HepG2 (cell line): ENCODE results near the gene LIM2. TPM values are rescaled to one million over a fixed set of nuclear protein-coding genes. Genes with fewer than 3 reads are reported as not detected.

Source experiments
- ADNP ChIP-seq: sonication (generic); formaldehyde crosslinking; IDR thresholded peaks from 2 replicates; pipeline ENCODE4 v1.4.0; 2020; ENCODE audit warnings: missing genetic modification reagents
- GLI4 ChIP-seq: sonication (generic); formaldehyde crosslinking; IDR thresholded peaks from 2 replicates; pipeline ENCODE4 v1.5.1; 2020; ENCODE audit warnings: missing genetic modification reagents, mild to moderate bottlenecking, moderate library complexity, borderline replicate concordance
- HNF4A ChIP-seq: sonication (generic); formaldehyde crosslinking; IDR thresholded peaks from 2 replicates; pipeline ENCODE4 v1.4.0; 2020; ENCODE audit warnings: missing genetic modification reagents
- HNF4G ChIP-seq, 2 experiments: sonication (generic) in 1 of 2; formaldehyde crosslinking in 1 of 2; IDR thresholded peaks; 2 replicates each; pipeline versions ENCODE4 v1.4.0 to v1.6.1; 2011 to 2020; ENCODE audit warnings: borderline replicate concordance in 2 of 2, low read depth in 2 of 2, mild to moderate bottlenecking in 2 of 2, low read length in 1 of 2, missing genetic modification reagents in 1 of 2, moderate library complexity in 1 of 2
- HOXA5 ChIP-seq: sonication (generic); formaldehyde crosslinking; IDR thresholded peaks from 2 replicates; pipeline ENCODE4 v1.4.0; 2020; ENCODE audit warnings: missing genetic modification reagents
- MYC ChIP-seq: sonication (generic); formaldehyde crosslinking; IDR thresholded peaks from 2 replicates; pipeline ENCODE4 v1.9.0; 2021; ENCODE audit warnings: missing genetic modification reagents, borderline replicate concordance
- SMAD1 ChIP-seq: sonication (generic); formaldehyde crosslinking; IDR thresholded peaks from 2 replicates; pipeline ENCODE4 v1.4.0; 2020; ENCODE audit warnings: missing genetic modification reagents, low read depth, mild to moderate bottlenecking, borderline replicate concordance
- SP140L ChIP-seq: sonication (generic); formaldehyde crosslinking; IDR thresholded peaks from 2 replicates; pipeline ENCODE4 v1.4.0; 2020; ENCODE audit warnings: missing genetic modification reagents, borderline replicate concordance
- ZFP37 ChIP-seq: sonication (generic); formaldehyde crosslinking; IDR thresholded peaks from 2 replicates; pipeline ENCODE4 v1.4.0; 2020; ENCODE audit warnings: missing genetic modification reagents, borderline replicate concordance
- ZNF230 ChIP-seq: sonication (generic); formaldehyde crosslinking; IDR thresholded peaks from 2 replicates; pipeline ENCODE4 v1.4.0; 2020; ENCODE audit warnings: mild to moderate bottlenecking, missing genetic modification reagents
- ZNF251 ChIP-seq: sonication (generic); formaldehyde crosslinking; IDR thresholded peaks from 2 replicates; pipeline ENCODE4 v1.9.0; 2021; ENCODE audit warnings: mild to moderate bottlenecking, missing genetic modification reagents
- ZNF672 ChIP-seq: sonication (generic); formaldehyde crosslinking; IDR thresholded peaks from 2 replicates; pipeline ENCODE4 v1.8.1; 2022; ENCODE audit warnings: missing genetic modification reagents
- polyA plus RNA-seq, 8 experiments: library from polyadenylated mRNA; depleted of rRNA in 3 of 8; stranded (reverse) in 7 of 8; unstranded in 1 of 8; fragments of >200 nt; fragmentation: Illumina TruSeq in 4 of 8; extraction: Trizol in 4 of 8; gene quantifications; 2 replicates each; pipeline versions ENCODE4 v1.2.1 to v1.2.3, GENCODE V29; 2011 to 2016; ENCODE audit warnings: low read depth in 4 of 8, missing spikeins in 1 of 8, mixed read lengths in 1 of 8; ENCODE audit not compliant: insufficient read depth in 1 of 8
- total RNA-seq, 5 experiments: library from RNA; depleted of rRNA; stranded (reverse); fragments of >200 nt; fragmentation: Illumina TruSeq; extraction: Trizol; gene quantifications; 2 replicates each; pipeline ENCODE4 v1.2.3, GENCODE V29; 2016; ENCODE audit warnings: low read depth in 1 of 5
- TF ChIP-seq, protein P1 (sequence below): sonication (generic); formaldehyde crosslinking; IDR thresholded peaks from 2 replicates; pipeline ENCODE4 v1.4.0; 2020; ENCODE audit warnings: missing genetic modification reagents
- TF ChIP-seq, protein P2 (sequence below): sonication (generic); formaldehyde crosslinking; IDR thresholded peaks from 2 replicates; pipeline ENCODE4 v1.4.0; 2020; ENCODE audit warnings: missing genetic modification reagents
- TF ChIP-seq, protein P3 (sequence below): sonication (generic); formaldehyde crosslinking; IDR thresholded peaks from 2 replicates; pipeline ENCODE4 v1.5.1; 2020; ENCODE audit warnings: missing genetic modification reagents, mild to moderate bottlenecking, borderline replicate concordance
- TF ChIP-seq, protein P4 (sequence below): sonication (generic); formaldehyde crosslinking; IDR thresholded peaks from 2 replicates; pipeline ENCODE4; 2020; ENCODE audit warnings: missing genetic modification reagents, mild to moderate bottlenecking, borderline replicate concordance
- TF ChIP-seq, protein P5 (sequence below): sonication (generic); formaldehyde crosslinking; conservative IDR thresholded peaks from 2 replicates; pipeline ENCODE4 v1.8.1; 2023; ENCODE audit warnings: missing genetic modification reagents
- TF ChIP-seq, protein P6 (sequence below): sonication (generic); formaldehyde crosslinking; IDR thresholded peaks from 2 replicates; pipeline ENCODE4 v1.4.0; 2020; ENCODE audit warnings: low read depth, missing genetic modification reagents

Gene LIM2
- total and polyA plus RNA-seq, 2 of the 13 experiments (the other 11 are each of a cell fraction or from before 2014, with no cell fraction given), result 1.3 TPM; not detected in 1

DNA sequence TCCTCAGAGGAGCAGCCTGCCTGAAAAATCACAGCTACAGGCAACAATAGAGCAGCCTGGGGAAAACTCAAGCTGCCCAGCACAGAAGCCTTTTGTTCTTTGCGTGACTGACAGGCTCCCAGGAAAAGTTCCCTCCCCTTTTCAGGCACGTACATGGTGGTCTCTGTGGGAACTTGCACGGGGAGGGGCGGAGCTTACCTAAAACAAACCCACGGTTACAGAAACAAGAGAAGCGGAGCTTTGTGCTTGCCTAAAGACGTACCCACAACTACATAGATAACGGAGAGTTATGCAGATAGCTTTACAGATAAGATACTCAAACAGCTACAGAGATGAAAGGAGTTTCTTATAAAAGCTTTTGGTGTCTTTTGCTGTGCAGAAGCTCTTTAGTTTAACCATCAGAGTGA is 33.0 kb downstream of the LIM2 start (continued):
- TF ChIP-seq, protein P1, sequence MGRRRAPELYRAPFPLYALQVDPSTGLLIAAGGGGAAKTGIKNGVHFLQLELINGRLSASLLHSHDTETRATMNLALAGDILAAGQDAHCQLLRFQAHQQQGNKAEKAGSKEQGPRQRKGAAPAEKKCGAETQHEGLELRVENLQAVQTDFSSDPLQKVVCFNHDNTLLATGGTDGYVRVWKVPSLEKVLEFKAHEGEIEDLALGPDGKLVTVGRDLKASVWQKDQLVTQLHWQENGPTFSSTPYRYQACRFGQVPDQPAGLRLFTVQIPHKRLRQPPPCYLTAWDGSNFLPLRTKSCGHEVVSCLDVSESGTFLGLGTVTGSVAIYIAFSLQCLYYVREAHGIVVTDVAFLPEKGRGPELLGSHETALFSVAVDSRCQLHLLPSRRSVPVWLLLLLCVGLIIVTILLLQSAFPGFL (CRISPR knock-in tag), result no peak
- no peak; the same call in 1 of the 2 replicates for TF ChIP-seq MYC
- TF ChIP-seq, protein P2, sequence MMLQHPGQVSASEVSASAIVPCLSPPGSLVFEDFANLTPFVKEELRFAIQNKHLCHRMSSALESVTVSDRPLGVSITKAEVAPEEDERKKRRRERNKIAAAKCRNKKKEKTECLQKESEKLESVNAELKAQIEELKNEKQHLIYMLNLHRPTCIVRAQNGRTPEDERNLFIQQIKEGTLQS, result no peak
- TF ChIP-seq, protein P3, sequence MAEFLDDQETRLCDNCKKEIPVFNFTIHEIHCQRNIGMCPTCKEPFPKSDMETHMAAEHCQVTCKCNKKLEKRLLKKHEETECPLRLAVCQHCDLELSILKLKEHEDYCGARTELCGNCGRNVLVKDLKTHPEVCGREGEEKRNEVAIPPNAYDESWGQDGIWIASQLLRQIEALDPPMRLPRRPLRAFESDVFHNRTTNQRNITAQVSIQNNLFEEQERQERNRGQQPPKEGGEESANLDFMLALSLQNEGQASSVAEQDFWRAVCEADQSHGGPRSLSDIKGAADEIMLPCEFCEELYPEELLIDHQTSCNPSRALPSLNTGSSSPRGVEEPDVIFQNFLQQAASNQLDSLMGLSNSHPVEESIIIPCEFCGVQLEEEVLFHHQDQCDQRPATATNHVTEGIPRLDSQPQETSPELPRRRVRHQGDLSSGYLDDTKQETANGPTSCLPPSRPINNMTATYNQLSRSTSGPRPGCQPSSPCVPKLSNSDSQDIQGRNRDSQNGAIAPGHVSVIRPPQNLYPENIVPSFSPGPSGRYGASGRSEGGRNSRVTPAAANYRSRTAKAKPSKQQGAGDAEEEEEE (CRISPR knock-in tag), result no peak
- peak; percentile 33; the same call in 1 of the 2 replicates for TF ChIP-seq HNF4G (IDR thresholded peaks at IDR 0.05; ENCODE audit: borderline replicate concordance, low read depth, low read length)
- TF ChIP-seq HNF4G (CRISPR knock-in tag; IDR thresholded peaks at IDR 0.05; ENCODE audit: borderline replicate concordance, low read depth), result no peak
- TF ChIP-seq ZNF251, result no peak
- TF ChIP-seq, protein P4, sequence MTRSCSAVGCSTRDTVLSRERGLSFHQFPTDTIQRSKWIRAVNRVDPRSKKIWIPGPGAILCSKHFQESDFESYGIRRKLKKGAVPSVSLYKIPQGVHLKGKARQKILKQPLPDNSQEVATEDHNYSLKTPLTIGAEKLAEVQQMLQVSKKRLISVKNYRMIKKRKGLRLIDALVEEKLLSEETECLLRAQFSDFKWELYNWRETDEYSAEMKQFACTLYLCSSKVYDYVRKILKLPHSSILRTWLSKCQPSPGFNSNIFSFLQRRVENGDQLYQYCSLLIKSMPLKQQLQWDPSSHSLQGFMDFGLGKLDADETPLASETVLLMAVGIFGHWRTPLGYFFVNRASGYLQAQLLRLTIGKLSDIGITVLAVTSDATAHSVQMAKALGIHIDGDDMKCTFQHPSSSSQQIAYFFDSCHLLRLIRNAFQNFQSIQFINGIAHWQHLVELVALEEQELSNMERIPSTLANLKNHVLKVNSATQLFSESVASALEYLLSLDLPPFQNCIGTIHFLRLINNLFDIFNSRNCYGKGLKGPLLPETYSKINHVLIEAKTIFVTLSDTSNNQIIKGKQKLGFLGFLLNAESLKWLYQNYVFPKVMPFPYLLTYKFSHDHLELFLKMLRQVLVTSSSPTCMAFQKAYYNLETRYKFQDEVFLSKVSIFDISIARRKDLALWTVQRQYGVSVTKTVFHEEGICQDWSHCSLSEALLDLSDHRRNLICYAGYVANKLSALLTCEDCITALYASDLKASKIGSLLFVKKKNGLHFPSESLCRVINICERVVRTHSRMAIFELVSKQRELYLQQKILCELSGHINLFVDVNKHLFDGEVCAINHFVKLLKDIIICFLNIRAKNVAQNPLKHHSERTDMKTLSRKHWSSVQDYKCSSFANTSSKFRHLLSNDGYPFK, result no peak
- no peak for TF ChIP-seq GLI4 (CRISPR knock-in tag)
- TF ChIP-seq SMAD1 (CRISPR knock-in tag), result no peak
- no peak for TF ChIP-seq ZNF230
- no peak for TF ChIP-seq ADNP (CRISPR knock-in tag)
- TF ChIP-seq ZNF672 (CRISPR knock-in tag), result no peak
- peak; percentile 67; the same call in 1 of the 2 replicates for TF ChIP-seq HNF4A (CRISPR knock-in tag)
- TF ChIP-seq, protein P5, sequence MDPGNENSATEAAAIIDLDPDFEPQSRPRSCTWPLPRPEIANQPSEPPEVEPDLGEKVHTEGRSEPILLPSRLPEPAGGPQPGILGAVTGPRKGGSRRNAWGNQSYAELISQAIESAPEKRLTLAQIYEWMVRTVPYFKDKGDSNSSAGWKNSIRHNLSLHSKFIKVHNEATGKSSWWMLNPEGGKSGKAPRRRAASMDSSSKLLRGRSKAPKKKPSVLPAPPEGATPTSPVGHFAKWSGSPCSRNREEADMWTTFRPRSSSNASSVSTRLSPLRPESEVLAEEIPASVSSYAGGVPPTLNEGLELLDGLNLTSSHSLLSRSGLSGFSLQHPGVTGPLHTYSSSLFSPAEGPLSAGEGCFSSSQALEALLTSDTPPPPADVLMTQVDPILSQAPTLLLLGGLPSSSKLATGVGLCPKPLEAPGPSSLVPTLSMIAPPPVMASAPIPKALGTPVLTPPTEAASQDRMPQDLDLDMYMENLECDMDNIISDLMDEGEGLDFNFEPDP (CRISPR knock-in tag), result no peak
- no peak for TF ChIP-seq SP140L
- TF ChIP-seq, protein P6, sequence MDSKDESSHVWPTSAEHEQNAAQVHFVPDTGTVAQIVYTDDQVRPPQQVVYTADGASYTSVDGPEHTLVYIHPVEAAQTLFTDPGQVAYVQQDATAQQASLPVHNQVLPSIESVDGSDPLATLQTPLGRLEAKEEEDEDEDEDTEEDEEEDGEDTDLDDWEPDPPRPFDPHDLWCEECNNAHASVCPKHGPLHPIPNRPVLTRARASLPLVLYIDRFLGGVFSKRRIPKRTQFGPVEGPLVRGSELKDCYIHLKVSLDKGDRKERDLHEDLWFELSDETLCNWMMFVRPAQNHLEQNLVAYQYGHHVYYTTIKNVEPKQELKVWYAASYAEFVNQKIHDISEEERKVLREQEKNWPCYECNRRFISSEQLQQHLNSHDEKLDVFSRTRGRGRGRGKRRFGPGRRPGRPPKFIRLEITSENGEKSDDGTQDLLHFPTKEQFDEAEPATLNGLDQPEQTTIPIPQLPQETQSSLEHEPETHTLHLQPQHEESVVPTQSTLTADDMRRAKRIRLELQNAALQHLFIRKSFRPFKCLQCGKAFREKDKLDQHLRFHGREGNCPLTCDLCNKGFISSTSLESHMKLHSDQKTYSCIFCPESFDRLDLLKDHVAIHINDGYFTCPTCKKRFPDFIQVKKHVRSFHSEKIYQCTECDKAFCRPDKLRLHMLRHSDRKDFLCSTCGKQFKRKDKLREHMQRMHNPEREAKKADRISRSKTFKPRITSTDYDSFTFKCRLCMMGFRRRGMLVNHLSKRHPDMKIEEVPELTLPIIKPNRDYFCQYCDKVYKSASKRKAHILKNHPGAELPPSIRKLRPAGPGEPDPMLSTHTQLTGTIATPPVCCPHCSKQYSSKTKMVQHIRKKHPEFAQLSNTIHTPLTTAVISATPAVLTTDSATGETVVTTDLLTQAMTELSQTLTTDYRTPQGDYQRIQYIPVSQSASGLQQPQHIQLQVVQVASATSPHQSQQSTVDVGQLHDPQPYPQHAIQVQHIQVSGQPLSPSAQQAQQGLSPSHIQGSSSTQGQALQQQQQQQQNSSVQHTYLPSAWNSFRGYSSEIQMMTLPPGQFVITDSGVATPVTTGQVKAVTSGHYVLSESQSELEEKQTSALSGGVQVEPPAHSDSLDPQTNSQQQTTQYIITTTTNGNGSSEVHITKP (CRISPR knock-in tag), result no peak
- TF ChIP-seq ZFP37, result no peak
- TF ChIP-seq HOXA5 (CRISPR knock-in tag), result no peak
